ENCODE measurements around the gene DENND1A. TPM values are rescaled to one million over a fixed set of nuclear protein-coding genes. Genes with fewer than 3 reads are reported as not detected.

The DENND1A gene
- total RNA-seq, 3 donors from 2014 or later, result 18.4 to 21.3 (median 20.1) TPM

GRCh38 chr9:123715258-123715657, 214.7 kb downstream of the DENND1A start:
- intact Hi-C loops (cut with DNase I; ENCODE audit: low total_unique reads), result no loop called here
- no peak overlapping the region for H3K4me3 ChIP-seq
- no peaks in the 10 kb centered on the region for H3K9me3 ChIP-seq
- DNase-seq (ENCODE audit: low spot score in 2 of 2), result no peak
- H3K4me1 ChIP-seq, result no peaks in the 10 kb centered on the region
- no peak overlapping the region for H3K27ac ChIP-seq
- TF ChIP-seq POLR2AphosphoS5 (IDR thresholded peaks at IDR 0.05), result no peak
- H3K27me3 ChIP-seq, result no peaks in the 10 kb centered on the region
- no peaks in the 10 kb centered on the region for H3K36me3 ChIP-seq

GRCh38 chr9:123713282-123713681, 216.6 kb downstream of the DENND1A start:
- intact Hi-C loops (cut with DNase I; ENCODE audit: low total_unique reads), result no loop called here
- H3K27me3 ChIP-seq, result no peaks in the 10 kb centered on the region
- no peak overlapping the region for H3K4me3 ChIP-seq
- H3K9me3 ChIP-seq, result no peaks in the 10 kb centered on the region
- no peak overlapping the region for H3K27ac ChIP-seq
- no peaks in the 10 kb centered on the region for H3K4me1 ChIP-seq
- H3K36me3 ChIP-seq, result no peaks in the 10 kb centered on the region
- TF ChIP-seq POLR2A (IDR thresholded peaks at IDR 0.05) (no peak), CTCF (IDR thresholded peaks at IDR 0.05) (no peak), POLR2AphosphoS5 (IDR thresholded peaks at IDR 0.05) (no peak)
- no peak for DNase-seq (ENCODE audit: low spot score in 2 of 2)

- no peak for DNase-seq (ENCODE audit: low spot score in 2 of 2)
- H3K4me3 ChIP-seq, result no peak overlapping the region
- TF ChIP-seq CTCF (IDR thresholded peaks at IDR 0.05) (no peak), POLR2AphosphoS5 (IDR thresholded peaks at IDR 0.05) (no peak), POLR2A (IDR thresholded peaks at IDR 0.05) (no peak)
- H3K27me3 ChIP-seq, result no peaks in the 10 kb centered on the region
- H3K4me1 ChIP-seq, result no peaks in the 10 kb centered on the region
- H3K27ac ChIP-seq, result no peak overlapping the region
- intact Hi-C loops (cut with DNase I; ENCODE audit: low total_unique reads), result no loop called here
- H3K9me3 ChIP-seq, result no peaks in the 10 kb centered on the region
- H3K36me3 ChIP-seq, result no peaks in the 10 kb centered on the region
Measured at GRCh38 chr9:123712399-123712798, 217.5 kb downstream of the DENND1A start.

- Histone ChIP-seq H3K27me3 (no peaks in the 10 kb centered on the region), H3K9me3 (no peaks in the 10 kb centered on the region), H3K36me3 (no peaks in the 10 kb centered on the region), H3K4me3 (no peak overlapping the region), H3K4me1 (no peaks in the 10 kb centered on the region), H3K27ac (no peak overlapping the region)
- intact Hi-C loops (cut with DNase I; ENCODE audit: low total_unique reads), result no loop called here
- no peak for DNase-seq (ENCODE audit: low spot score in 2 of 2)
- TF ChIP-seq POLR2A (IDR thresholded peaks at IDR 0.05) (no peak), CTCF (IDR thresholded peaks at IDR 0.05) (no peak), POLR2AphosphoS5 (IDR thresholded peaks at IDR 0.05) (no peak)
Measured at GRCh38 chr9:123710299-123710698, 219.6 kb downstream of the DENND1A start.

- Histone ChIP-seq H3K36me3 (no peaks in the 10 kb centered on the region), H3K9me3 (peaks cover 16 to 22% of the 10 kb centered on the region in 2 donors), H3K27me3 (no peaks in the 10 kb centered on the region), H3K4me1 (no peaks in the 10 kb centered on the region), H3K4me3 (no peak overlapping the region), H3K27ac (no peak overlapping the region)
- no peak for DNase-seq (ENCODE audit: low spot score in 2 of 2)
- TF ChIP-seq POLR2AphosphoS5 (IDR thresholded peaks at IDR 0.05) (no peak), POLR2A (IDR thresholded peaks at IDR 0.05) (no peak), CTCF (IDR thresholded peaks at IDR 0.05) (no peak)
- intact Hi-C loops (cut with DNase I; ENCODE audit: low total_unique reads), result no loop called here
Measured at GRCh38 chr9:123702483-123702882, 227.4 kb downstream of the DENND1A start.

GRCh38 chr9:123697686-123698085, 232.2 kb downstream of the DENND1A start:
- Histone ChIP-seq H3K27me3 (no peaks in the 10 kb centered on the region), H3K9me3 (peaks cover 4 to 12% of the 10 kb centered on the region in 2 donors), H3K36me3 (no peaks in the 10 kb centered on the region), H3K4me3 (no peak overlapping the region), H3K4me1 (no peaks in the 10 kb centered on the region), H3K27ac (no peak overlapping the region)
- intact Hi-C loops (cut with DNase I; ENCODE audit: low total_unique reads), result no loop called here
- DNase-seq (ENCODE audit: low spot score in 2 of 2), result no peak
- TF ChIP-seq POLR2AphosphoS5 (IDR thresholded peaks at IDR 0.05), result no peak
- TF ChIP-seq POLR2A (IDR thresholded peaks at IDR 0.05), result no peak
- TF ChIP-seq CTCF (IDR thresholded peaks at IDR 0.05), result no peak
